Measurements from ENCODE around the gene CCSER1. TPM values are rescaled to one million over a fixed set of nuclear protein-coding genes. Genes with fewer than 3 reads are reported as not detected.

The CCSER1 gene
- total RNA-seq, 1 donor from 2014 or later, result 18.1 TPM

GRCh38 chr4:91226867-91227266, 1099.7 kb downstream of the CCSER1 start:
- H3K4me3 Mint-ChIP-seq, result no peak overlapping the region
- no peak for DNase-seq (ENCODE audit: extremely low spot score, unreplicated experiment)
- H3K9me3 Mint-ChIP-seq, result no peaks in the 10 kb centered on the region
- H3K36me3 Mint-ChIP-seq, result no peaks in the 10 kb centered on the region
- no peak for TF ChIP-seq CTCF (conservative IDR thresholded peaks at IDR 0.05)
- no peak overlapping the region for H3K27ac Mint-ChIP-seq
- no peaks in the 10 kb centered on the region for H3K4me1 Mint-ChIP-seq (ENCODE audit: unreplicated experiment)
- no peaks in the 10 kb centered on the region for H3K27me3 Mint-ChIP-seq

- Mint-ChIP-seq H3K27ac (no peak overlapping the region), H3K4me3 (no peak overlapping the region), H3K9me3 (no peaks in the 10 kb centered on the region), H3K27me3 (no peaks in the 10 kb centered on the region), H3K36me3 (no peaks in the 10 kb centered on the region), H3K4me1 (ENCODE audit: unreplicated experiment) (no peaks in the 10 kb centered on the region)
- DNase-seq (ENCODE audit: extremely low spot score, unreplicated experiment), result no peak
- no peak for TF ChIP-seq CTCF (conservative IDR thresholded peaks at IDR 0.05)
Observed at GRCh38 chr4:91228659-91229058, 1101.5 kb downstream of the CCSER1 start.

- Mint-ChIP-seq H3K36me3 (no peaks in the 10 kb centered on the region), H3K4me1 (ENCODE audit: unreplicated experiment) (no peaks in the 10 kb centered on the region)
Observed at GRCh38 chr4:91233164-91233563, 1106.0 kb downstream of the CCSER1 start.

GRCh38 chr4:91243132-91243531, 1115.9 kb downstream of the CCSER1 start:
- Mint-ChIP-seq H3K27me3 (no peaks in the 10 kb centered on the region), H3K4me1 (ENCODE audit: unreplicated experiment) (no peaks in the 10 kb centered on the region), H3K27ac (no peak overlapping the region), H3K36me3 (no peaks in the 10 kb centered on the region), H3K4me3 (no peak overlapping the region), H3K9me3 (no peaks in the 10 kb centered on the region)
- TF ChIP-seq CTCF (conservative IDR thresholded peaks at IDR 0.05), result no peak
- DNase-seq (ENCODE audit: extremely low spot score, unreplicated experiment), result no peak

More at GRCh38 chr4:91233164-91233563, 1106.0 kb downstream of the CCSER1 start:
- no peak for TF ChIP-seq CTCF (conservative IDR thresholded peaks at IDR 0.05)
- no peak for DNase-seq (ENCODE audit: extremely low spot score, unreplicated experiment)
- Mint-ChIP-seq H3K27ac (no peak overlapping the region), H3K4me3 (no peak overlapping the region), H3K9me3 (no peaks in the 10 kb centered on the region), H3K27me3 (no peaks in the 10 kb centered on the region)

- no peak for DNase-seq (ENCODE audit: extremely low spot score, unreplicated experiment)
- peaks cover 4% of the 10 kb centered on the region for H3K9me3 Mint-ChIP-seq
- no peaks in the 10 kb centered on the region for H3K27me3 Mint-ChIP-seq
- no peaks in the 10 kb centered on the region for H3K36me3 Mint-ChIP-seq
- H3K27ac Mint-ChIP-seq, result no peak overlapping the region
- no peak overlapping the region for H3K4me3 Mint-ChIP-seq
- H3K4me1 Mint-ChIP-seq (ENCODE audit: unreplicated experiment), result no peaks in the 10 kb centered on the region
- no peak for TF ChIP-seq CTCF (conservative IDR thresholded peaks at IDR 0.05)
Observed at GRCh38 chr4:91256043-91256442, 1128.8 kb downstream of the CCSER1 start.

GRCh38 chr4:91256751-91257150, 1129.6 kb downstream of the CCSER1 start:
- Mint-ChIP-seq H3K27me3 (no peaks in the 10 kb centered on the region), H3K9me3 (peaks cover 4% of the 10 kb centered on the region), H3K4me3 (no peak overlapping the region), H3K36me3 (no peaks in the 10 kb centered on the region), H3K27ac (no peak overlapping the region), H3K4me1 (ENCODE audit: unreplicated experiment) (no peaks in the 10 kb centered on the region)
- no peak for DNase-seq (ENCODE audit: extremely low spot score, unreplicated experiment)
- no peak for TF ChIP-seq CTCF (conservative IDR thresholded peaks at IDR 0.05)
